GM12891 (cell line): Measurements from ENCODE around the gene SCGB2A2.

ENCODE experiments used
- DNase-seq: peaks from one replicate; pipeline ENCODE4 v3.0.0; 2011; ENCODE audit warnings: low spot score; ENCODE audit not compliant: insufficient read length
- FAIRE-seq: peaks from 2 replicates; lab custom pipeline; 2011; peaks lifted over from hg19 to GRCh38; lab: Jason Lieb, UNC
- PAX5 ChIP-seq: IDR thresholded peaks from 2 replicates; pipeline ENCODE4 v1.6.1; 2011; ENCODE audit warnings: low read length, moderate library complexity, mild to moderate bottlenecking; ENCODE audit not compliant: insufficient read depth, severe bottlenecking
- POLR2A ChIP-seq: IDR thresholded peaks from 2 replicates; pipeline ENCODE4 v1.6.1; 2011; ENCODE audit warnings: low read depth, low read length, control low read depth
- POLR2AphosphoS5 ChIP-seq: IDR thresholded peaks from 2 replicates; pipeline ENCODE4 v1.6.1; 2011; ENCODE audit warnings: low read depth, low read length, control low read depth
- POU2F2 ChIP-seq: IDR thresholded peaks from 2 replicates; pipeline ENCODE4 v1.6.1; 2011; ENCODE audit warnings: low read depth, mild to moderate bottlenecking, control low read depth, low read length, moderate library complexity
- SPI1 ChIP-seq: IDR thresholded peaks from 2 replicates; pipeline ENCODE4 v1.6.1; 2011; ENCODE audit warnings: low read depth, low read length, control low read depth
- TAF1 ChIP-seq: IDR thresholded peaks from 2 replicates; pipeline ENCODE4 v1.6.1; 2011; ENCODE audit warnings: low read depth, low read length, control low read depth

The SCGB2A2 gene

DNA sequence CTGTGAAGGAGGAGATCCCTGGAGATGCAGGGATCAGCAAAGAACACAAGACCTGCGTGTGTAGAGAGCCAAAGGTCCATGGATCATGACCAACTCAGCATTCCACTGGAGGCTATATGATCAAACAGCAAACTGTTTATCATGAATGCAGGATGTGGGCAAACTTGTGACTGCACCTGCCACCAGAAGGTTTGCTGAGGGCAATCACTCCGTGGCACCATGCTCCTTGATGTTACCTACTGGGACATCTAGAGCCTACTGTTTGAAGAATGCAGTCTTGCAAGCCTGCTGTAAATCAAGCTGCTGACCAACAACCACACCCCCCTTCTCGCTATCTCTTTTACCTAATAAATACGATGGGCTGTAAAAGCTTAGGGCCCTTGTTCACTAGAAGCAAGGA lies 18.3 kb upstream of the SCGB2A2 start:
- TF ChIP-seq PAX5: no peak
- FAIRE-seq (no peak), DNase-seq (no peak)

DNA sequence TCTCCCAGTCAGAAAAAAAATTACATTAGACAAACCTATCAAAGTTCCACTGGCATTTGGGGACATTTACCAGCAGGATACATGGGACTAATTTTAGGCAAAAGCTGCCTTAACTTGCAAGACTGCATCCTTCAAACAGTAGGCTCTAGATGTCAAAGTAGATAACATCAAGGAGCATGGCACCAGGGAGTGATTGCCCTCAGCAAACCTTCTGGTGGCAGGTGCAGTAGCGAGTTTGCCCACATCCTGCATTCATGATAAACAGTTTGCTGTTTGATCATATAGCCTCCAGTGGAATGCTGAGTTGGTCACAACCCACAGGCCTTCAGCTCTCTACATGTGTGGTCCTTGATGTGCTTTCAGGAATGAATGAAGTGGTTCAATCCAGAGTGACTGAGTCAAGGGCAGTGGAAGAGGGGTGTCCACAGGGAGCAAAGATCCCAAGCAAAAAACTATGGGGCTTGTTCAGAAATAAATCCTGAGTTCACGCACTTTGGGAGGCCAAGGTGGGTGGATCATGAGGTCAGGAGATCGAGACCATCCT lies 15.9 kb upstream of the SCGB2A2 start:
- DNase-seq (no peak), FAIRE-seq (no peak)
- TF ChIP-seq POLR2A: no peak

DNA sequence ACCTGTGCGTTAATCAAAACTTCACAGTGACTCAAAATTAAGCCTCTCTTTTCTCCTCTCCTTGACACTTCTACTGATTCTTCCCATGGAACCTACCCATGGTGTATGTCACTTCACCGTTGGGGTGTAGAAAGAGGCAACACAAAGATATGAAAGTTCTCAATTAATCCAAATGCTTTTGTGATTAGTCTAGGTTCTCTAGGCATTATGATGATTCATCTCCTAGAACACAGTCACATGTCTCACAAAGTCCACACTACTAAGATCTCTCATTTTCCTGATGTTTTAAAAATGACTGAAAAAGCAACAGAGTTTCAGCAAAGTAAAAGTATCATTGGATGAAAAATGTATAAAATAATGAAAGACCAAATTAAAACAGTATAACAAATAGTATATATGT lies 13.7 kb upstream of the SCGB2A2 start:
- DNase-seq: no peak
- TF ChIP-seq TAF1: no peak
- TF ChIP-seq POLR2A: no peak
- no peak for TF ChIP-seq SPI1
- TF ChIP-seq POU2F2: no peak
- TF ChIP-seq POLR2AphosphoS5: no peak
- TF ChIP-seq PAX5: no peak
- no peak for FAIRE-seq

DNA sequence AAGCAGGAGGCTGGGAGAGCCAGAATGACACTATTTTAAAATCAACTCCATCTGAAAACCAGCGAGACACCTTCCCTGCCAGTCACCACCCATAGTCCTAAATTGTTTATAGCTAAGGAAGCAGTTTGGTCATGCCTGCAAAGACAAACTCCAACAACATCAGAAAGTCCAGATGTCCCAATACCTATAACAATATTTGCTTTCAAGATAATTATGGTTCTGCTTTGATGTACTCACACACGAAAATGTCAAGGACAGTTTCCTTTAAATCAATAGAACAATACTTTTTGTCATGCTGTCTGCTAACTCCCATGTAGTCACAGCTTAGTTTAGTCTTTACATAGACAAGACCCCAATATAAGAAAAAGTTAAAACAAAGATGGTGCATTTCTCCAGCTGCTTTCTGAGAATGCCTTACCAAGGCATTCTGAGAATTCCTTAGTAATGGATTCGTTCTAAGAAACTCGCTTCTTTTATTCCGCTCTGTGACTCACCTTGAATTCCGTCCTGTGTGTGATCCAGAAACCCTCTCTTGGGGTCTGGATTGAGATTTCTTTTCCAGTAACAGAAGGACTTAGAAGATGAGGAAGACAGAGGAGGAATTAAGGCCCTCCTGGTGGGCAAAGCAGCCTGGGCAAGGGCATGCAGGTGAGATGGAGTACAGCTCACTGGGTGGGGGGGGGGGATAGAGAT lies 9.6 kb upstream of the SCGB2A2 start:
- TF ChIP-seq SPI1 (no peak), POLR2AphosphoS5 (no peak), POU2F2 (no peak), POLR2A (no peak), TAF1 (no peak), PAX5 (no peak)
- FAIRE-seq (no peak), DNase-seq (no peak)

DNA sequence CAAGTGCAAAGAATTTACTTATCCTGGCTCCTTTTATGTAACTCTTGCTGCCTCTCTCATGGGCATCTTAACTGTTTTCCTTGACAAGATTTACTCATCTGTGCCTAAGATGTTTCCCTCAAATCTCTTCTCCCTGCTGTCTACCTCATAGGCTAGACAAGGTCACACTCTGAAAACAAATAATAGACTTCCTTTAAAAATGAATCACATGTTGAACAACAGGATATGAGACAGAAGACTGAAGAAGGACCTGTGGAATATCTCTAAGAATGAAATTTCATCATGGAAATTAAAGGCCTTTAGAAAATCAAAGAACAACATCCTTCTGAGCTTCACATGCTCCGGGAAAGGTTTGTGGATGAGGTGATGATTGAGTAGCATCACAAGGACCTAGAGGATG lies 6.0 kb upstream of the SCGB2A2 start:
- no peak for DNase-seq
- no peak for FAIRE-seq
- TF ChIP-seq POLR2A: no peak
- TF ChIP-seq TAF1: no peak
- no peak for TF ChIP-seq POLR2AphosphoS5
- TF ChIP-seq SPI1: no peak
- no peak for TF ChIP-seq PAX5
- TF ChIP-seq POU2F2: no peak

DNA sequence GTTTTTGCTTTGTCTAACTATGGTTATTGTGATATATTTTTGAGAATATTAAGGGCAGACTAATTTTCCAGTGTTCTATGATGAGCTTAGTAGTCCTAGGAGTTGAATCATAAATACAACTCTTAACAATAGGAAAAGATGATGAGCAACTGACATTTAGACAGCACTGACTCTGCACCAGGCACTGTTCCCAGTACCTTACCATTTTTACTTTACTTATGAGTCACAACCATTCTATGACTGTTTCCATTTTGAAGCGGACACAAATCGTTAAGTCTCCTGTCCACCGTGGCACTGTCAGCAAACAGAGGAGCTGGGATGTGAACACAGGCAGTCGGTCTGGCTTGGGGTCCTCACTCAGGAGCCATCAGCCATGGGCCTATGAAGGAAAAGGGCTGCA lies 3.4 kb upstream of the SCGB2A2 start:
- TF ChIP-seq PAX5 (no peak), POLR2A (no peak), POLR2AphosphoS5 (no peak), SPI1 (no peak), POU2F2 (no peak), TAF1 (no peak)
- FAIRE-seq: no peak
- no peak for DNase-seq

DNA sequence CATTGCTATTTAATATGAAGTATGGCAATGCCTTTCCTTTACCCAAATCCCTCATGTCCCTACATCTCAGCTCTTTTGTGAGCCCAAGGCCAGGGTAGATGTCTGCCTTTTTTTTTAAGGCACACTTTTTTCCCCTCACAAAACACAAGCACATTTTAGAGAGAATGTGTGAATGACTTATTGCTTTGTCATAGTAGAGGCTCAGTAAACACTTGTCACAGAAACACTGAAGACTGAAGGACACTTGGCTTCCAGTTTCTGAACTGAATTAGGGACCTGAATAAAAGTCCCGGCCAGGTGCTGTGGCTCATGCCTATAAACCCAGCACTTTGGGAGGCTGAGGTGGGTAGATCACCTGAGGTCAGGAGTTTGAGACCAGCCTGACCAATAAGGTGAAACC lies 2.9 kb upstream of the SCGB2A2 start:
- TF ChIP-seq POLR2AphosphoS5: no peak
- TF ChIP-seq POU2F2: no peak
- TF ChIP-seq PAX5: no peak
- TF ChIP-seq SPI1: no peak
- TF ChIP-seq TAF1: no peak
- TF ChIP-seq POLR2A: no peak
- DNase-seq (no peak), FAIRE-seq (no peak)

DNA sequence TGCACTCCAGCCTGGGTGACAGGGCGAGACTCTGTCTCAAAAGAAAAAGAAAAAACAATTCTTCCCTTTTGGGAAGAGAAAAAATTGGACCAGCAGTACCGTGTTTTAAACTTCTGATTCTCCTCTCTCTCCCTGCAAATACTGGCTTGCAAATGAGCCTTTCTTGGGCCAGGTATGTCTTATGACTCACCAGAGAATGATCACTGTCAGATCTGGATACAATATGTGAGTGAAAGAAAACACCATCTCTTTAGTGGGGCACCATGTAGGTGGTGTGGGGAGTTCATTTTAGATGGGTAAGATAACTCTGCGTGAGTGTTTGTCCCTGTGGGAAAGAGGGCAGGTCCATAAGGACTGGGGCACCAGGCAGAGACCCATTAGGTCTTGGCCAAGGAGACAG lies 2.4 kb upstream of the SCGB2A2 start:
- TF ChIP-seq TAF1 (no peak), POLR2AphosphoS5 (no peak), POU2F2 (no peak), POLR2A (no peak), PAX5 (no peak), SPI1 (no peak)
- FAIRE-seq (no peak), DNase-seq (no peak)

DNA sequence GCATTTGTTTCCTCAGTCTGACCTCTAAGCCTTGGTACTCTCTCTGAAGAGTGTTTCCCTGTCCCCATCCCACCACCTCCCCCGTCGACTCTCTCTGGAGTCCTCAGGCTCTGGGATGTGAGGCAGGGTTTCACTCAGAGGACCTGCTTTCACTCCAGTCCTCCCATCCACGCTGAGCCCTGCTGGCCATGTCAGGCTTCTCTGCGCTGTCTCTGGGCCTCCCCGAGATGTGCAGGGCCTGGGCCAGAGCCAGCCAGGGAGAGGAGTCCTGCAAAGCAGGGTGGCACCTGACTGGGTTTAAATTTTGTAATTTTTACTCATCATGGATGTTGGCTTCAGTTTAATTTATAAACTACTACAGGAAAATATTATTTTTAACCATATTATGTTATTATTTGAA lies 3.3 kb downstream of the SCGB2A2 start:
- TF ChIP-seq TAF1 (no peak), POLR2A (no peak), SPI1 (no peak), POLR2AphosphoS5 (no peak), PAX5 (no peak), POU2F2 (no peak)
- no peak for FAIRE-seq
- DNase-seq: no peak

DNA sequence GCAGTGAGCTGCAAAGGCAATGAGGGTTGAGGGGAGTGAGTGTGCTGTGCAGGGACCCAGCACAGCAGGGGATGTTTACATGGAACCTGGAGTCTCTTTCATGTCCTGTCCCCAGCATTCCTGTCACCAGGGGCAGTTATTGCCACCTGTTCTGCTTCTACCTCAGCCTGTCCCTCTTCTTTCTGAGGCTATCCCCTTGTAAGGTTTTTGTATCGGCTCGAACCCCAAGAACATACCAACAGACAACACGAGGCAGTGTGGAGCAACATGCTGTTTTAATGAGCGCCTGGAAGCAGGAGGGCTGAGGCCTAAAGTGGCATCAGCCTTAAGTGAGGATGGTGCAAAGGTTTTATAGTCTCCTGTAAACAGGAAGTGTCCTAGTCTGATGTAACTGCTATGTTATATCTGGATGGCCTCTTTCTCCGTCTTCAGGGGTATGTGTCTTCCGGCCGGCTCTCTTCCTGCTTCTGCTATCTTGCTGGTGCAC lies 3.9 kb downstream of the SCGB2A2 start:
- no peak for TF ChIP-seq POLR2AphosphoS5
- no peak for TF ChIP-seq TAF1
- TF ChIP-seq SPI1: no peak
- TF ChIP-seq PAX5: no peak
- TF ChIP-seq POU2F2: no peak
- no peak for TF ChIP-seq POLR2A
- FAIRE-seq: no peak
- DNase-seq: no peak
